Testis (tissue), 2 donors: ENCODE measurements around the gene FAM83C.

Experiments
- POLR2A ChIP-seq: fragments of 450-650 bp; IDR thresholded peaks from one replicate; pipeline ENCODE4 v1.6.1; 2017; ENCODE audit warnings: antibody characterized with exemption, mild to moderate bottlenecking, moderate library complexity
- TF ChIP-seq, protein P1 (sequence below), 3 experiments: fragments of 450-650 bp in 2 of 3; fragments of 200-600 bp in 1 of 3; sonication (generic) in 1 of 3; IDR thresholded peaks; one replicate each; pipeline ENCODE4 v1.5.1; 2016 to 2019; ENCODE audit warnings: antibody characterized with exemption in 3 of 3, mild to moderate bottlenecking in 2 of 3, moderate library complexity in 1 of 3

DNA sequence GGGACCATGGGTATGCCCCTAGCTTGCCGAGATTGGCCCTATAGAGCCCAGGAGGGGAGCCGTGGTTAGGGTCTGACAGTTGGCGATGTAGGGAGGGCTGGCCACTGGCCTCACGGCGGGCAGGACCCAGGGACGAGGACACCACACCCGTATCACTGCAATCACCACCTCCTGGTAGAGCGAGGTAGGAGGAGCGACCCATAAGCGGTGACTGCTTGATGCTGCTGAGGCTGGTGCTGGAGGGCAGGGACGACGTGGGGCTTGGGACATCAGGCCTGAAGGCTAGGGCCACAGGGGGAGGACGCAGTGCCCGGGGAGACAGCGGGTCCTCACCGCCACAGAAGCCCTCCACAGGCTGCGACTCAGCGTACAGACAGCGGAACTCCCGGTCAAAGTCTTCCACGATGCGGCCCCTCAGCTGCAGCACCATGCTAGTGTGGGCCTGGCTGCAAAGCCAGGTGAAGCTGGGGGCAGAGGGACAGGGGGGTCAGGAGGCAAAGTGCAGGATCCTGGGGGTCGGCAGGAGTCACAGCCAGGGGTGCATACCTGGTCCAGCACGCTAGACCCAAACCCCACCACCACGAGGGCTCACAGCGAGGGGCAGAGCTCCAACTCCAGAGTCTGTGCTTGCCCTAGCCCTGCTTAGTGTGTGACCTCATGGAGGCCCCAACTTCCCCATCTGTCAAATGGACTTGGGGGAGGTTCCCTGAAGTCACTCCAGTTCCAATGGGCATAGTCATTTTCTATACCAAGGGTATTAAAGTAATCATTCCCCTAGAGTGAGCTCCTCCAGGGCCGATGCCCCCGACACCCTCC is 4.5 kb downstream of the FAM83C start:
- TF ChIP-seq, protein P1, sequence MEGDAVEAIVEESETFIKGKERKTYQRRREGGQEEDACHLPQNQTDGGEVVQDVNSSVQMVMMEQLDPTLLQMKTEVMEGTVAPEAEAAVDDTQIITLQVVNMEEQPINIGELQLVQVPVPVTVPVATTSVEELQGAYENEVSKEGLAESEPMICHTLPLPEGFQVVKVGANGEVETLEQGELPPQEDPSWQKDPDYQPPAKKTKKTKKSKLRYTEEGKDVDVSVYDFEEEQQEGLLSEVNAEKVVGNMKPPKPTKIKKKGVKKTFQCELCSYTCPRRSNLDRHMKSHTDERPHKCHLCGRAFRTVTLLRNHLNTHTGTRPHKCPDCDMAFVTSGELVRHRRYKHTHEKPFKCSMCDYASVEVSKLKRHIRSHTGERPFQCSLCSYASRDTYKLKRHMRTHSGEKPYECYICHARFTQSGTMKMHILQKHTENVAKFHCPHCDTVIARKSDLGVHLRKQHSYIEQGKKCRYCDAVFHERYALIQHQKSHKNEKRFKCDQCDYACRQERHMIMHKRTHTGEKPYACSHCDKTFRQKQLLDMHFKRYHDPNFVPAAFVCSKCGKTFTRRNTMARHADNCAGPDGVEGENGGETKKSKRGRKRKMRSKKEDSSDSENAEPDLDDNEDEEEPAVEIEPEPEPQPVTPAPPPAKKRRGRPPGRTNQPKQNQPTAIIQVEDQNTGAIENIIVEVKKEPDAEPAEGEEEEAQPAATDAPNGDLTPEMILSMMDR (IDR thresholded peaks at IDR 0.05): no peak
- no peak for TF ChIP-seq POLR2A
